Stimulated activated CD4-positive, alpha-beta T cell treated with anti-CD3 and anti-CD28 coated beads, Interleukin-15, amount 100 ng/mL, for 1 hour (primary cell): ENCODE measurements around the gene TTLL12.

Source experiments
- DNase-seq, 2 donors: peaks; one replicate each; pipeline ENCODE4 v3.0.0-alpha.2; 2020; ENCODE audit warnings: low read depth in 1 of 2, low spot score in 1 of 2

The TTLL12 gene

GRCh38 chr22:43129426-43130425, 57.2 kb downstream of the TTLL12 start:
- no peak for DNase-seq

GRCh38 chr22:43128928-43129424, 58.0 kb downstream of the TTLL12 start:
- no peak for DNase-seq

- DNase-seq = no peak
These were observed 58.8 kb downstream of the TTLL12 start for GRCh38 chr22:43128116-43128515.

GRCh38 chr22:43127166-43127908, 59.6 kb downstream of the TTLL12 start:
- no peak for DNase-seq

- no peak for DNase-seq
These were observed 60.3 kb downstream of the TTLL12 start for GRCh38 chr22:43126501-43127165.

GRCh38 chr22:43118953-43119458, 67.9 kb downstream of the TTLL12 start:
- no peak for DNase-seq

GRCh38 chr22:43118024-43118849, 68.7 kb downstream of the TTLL12 start:
- no peak for DNase-seq

- DNase-seq = no peak
These were observed 70.0 kb downstream of the TTLL12 start for GRCh38 chr22:43116932-43117331.
